Measurements from ENCODE around the gene CLEC4F.

DNA sequence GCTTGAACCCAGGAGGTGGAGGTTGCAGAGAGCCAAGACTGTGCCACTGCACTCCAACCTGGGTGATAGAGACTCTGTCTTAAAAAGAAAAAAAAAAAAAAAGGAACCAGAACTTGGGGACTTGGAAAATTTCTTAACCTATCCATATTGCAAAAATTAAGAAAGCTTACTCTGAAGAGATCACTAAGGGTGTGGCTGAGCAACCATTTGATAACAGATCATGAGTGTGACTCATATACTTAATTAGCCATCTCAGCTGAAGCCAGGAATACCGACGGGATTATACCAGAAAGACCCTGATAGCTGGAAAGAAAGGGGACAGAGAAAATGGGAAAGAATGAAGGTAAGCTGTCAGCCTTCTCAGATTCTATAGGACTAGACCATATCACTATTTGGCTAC, 45.3 kb downstream of the CLEC4F start:
- TF ChIP-seq, protein P1, sequence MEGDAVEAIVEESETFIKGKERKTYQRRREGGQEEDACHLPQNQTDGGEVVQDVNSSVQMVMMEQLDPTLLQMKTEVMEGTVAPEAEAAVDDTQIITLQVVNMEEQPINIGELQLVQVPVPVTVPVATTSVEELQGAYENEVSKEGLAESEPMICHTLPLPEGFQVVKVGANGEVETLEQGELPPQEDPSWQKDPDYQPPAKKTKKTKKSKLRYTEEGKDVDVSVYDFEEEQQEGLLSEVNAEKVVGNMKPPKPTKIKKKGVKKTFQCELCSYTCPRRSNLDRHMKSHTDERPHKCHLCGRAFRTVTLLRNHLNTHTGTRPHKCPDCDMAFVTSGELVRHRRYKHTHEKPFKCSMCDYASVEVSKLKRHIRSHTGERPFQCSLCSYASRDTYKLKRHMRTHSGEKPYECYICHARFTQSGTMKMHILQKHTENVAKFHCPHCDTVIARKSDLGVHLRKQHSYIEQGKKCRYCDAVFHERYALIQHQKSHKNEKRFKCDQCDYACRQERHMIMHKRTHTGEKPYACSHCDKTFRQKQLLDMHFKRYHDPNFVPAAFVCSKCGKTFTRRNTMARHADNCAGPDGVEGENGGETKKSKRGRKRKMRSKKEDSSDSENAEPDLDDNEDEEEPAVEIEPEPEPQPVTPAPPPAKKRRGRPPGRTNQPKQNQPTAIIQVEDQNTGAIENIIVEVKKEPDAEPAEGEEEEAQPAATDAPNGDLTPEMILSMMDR (IDR thresholded peaks at IDR 0.05 in 2 of 3, conservative IDR thresholded peaks at IDR 0.05 in 1 of 3; ENCODE audit: control insufficient read depth in 2 of 3, extremely low read depth in 1 of 3, insufficient read depth in 1 of 3, low read depth in 3 of 3, low read length in 3 of 3), result no peak
- TF ChIP-seq TCF3 (IDR thresholded peaks at IDR 0.05; ENCODE audit: borderline replicate concordance, insufficient read depth, low read depth, low read length) (no peak), JUND (IDR thresholded peaks at IDR 0.05; ENCODE audit: low read depth, low read length) (no peak), POLR2AphosphoS5 (IDR thresholded peaks at IDR 0.05; ENCODE audit: low read length) (no peak)
- TF ChIP-seq, protein P2, sequence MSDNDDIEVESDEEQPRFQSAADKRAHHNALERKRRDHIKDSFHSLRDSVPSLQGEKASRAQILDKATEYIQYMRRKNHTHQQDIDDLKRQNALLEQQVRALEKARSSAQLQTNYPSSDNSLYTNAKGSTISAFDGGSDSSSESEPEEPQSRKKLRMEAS (IDR thresholded peaks at IDR 0.05; ENCODE audit: low read depth, low read length), result no peak
